HG02943 (cell line): ENCODE measurements around the gene CYRIA.

Source experiments
- ATAC-seq: cut with Tn5 transposase; IDR thresholded peaks from one replicate; pipeline ENCODE4 v1.9.1; 2021; ENCODE audit warnings: mild to moderate bottlenecking, low read depth, moderate library complexity; ENCODE audit not compliant: unreplicated experiment

The CYRIA gene

GRCh38 chr2:16671760-16672159 lies 6.1 kb upstream of the CYRIA start:
- ATAC-seq, result no peak

GRCh38 chr2:16669388-16669787 lies 3.8 kb upstream of the CYRIA start:
- ATAC-seq, result no peak

GRCh38 chr2:16666449-16666801 lies 791 bp upstream of the CYRIA start:
- ATAC-seq, result no peak

- no peak for ATAC-seq
Measured at GRCh38 chr2:16664809-16665747, 556 bp downstream of the CYRIA start.

GRCh38 chr2:16664052-16664731 lies 1.4 kb downstream of the CYRIA start:
- ATAC-seq, result no peak

- no peak for ATAC-seq
Measured at GRCh38 chr2:16663121-16663905, 2.3 kb downstream of the CYRIA start.

- ATAC-seq, result no peak
Measured at GRCh38 chr2:16661936-16662839, 3.4 kb downstream of the CYRIA start.

GRCh38 chr2:16661526-16661925 lies 4.1 kb downstream of the CYRIA start:
- ATAC-seq, result no peak

GRCh38 chr2:16660556-16660955 lies 5.1 kb downstream of the CYRIA start:
- ATAC-seq, result no peak

- ATAC-seq, result no peak
Measured at GRCh38 chr2:16660114-16660513, 5.5 kb downstream of the CYRIA start.

- ATAC-seq, result no peak
Measured at GRCh38 chr2:16658076-16658739, 7.4 kb downstream of the CYRIA start.

- ATAC-seq, result no peak
Measured at GRCh38 chr2:16657671-16658070, 8.0 kb downstream of the CYRIA start.

- ATAC-seq, result peak; percentile 72
Measured at GRCh38 chr2:16656784-16657391, 8.7 kb downstream of the CYRIA start.

GRCh38 chr2:16655905-16656642 lies 9.6 kb downstream of the CYRIA start:
- ATAC-seq, result no peak

- no peak for ATAC-seq
Measured at GRCh38 chr2:16655445-16655837, 10.2 kb downstream of the CYRIA start.

GRCh38 chr2:16654833-16655444 lies 10.7 kb downstream of the CYRIA start:
- ATAC-seq, result no peak

GRCh38 chr2:16653799-16654198 lies 11.8 kb downstream of the CYRIA start:
- ATAC-seq, result no peak

GRCh38 chr2:16653083-16653375 lies 12.6 kb downstream of the CYRIA start:
- no peak for ATAC-seq
